ENCODE measurements around the gene PSMA4.

- TF ChIP-seq GATA2 (IDR thresholded peaks at IDR 0.05; ENCODE audit: low read depth, low read length) = no peak
- TF ChIP-seq GATA3 (IDR thresholded peaks at IDR 0.05; ENCODE audit: low read depth, low read length) = no peak
Observed at GRCh38 chr15:78524230-78524629, 16.0 kb upstream of the PSMA4 start.
